NB4 (cell line): ENCODE data around the gene EFNA2.

Experiments
- DNase-seq: peaks from one replicate; pipeline ENCODE4 v3.0.0; 2010; ENCODE audit warnings: low read depth
- H3K4me3 ChIP-seq: one replicate; pipeline ENCODE4 v1.5.1; 2011; ENCODE audit warnings: mild to moderate bottlenecking, low read depth, low read length, moderate library complexity
- MYC ChIP-seq: IDR thresholded peaks from 2 replicates; pipeline ENCODE4 v1.6.1; 2011; ENCODE audit warnings: low read depth, low read length
- POLR2A ChIP-seq: IDR thresholded peaks from 2 replicates; pipeline ENCODE4 v1.6.1; 2011; ENCODE audit warnings: mild to moderate bottlenecking; ENCODE audit not compliant: insufficient read length; ENCODE audit errors: extremely low read depth
- TF ChIP-seq, protein P1 (sequence below): IDR thresholded peaks from one replicate; pipeline ENCODE4 v1.5.1; 2012; ENCODE audit warnings: low read depth, low read length
- TF ChIP-seq, protein P2 (sequence below): IDR thresholded peaks from 2 replicates; pipeline ENCODE4 v1.6.1; 2011; ENCODE audit warnings: low read depth, low read length

EFNA2 gene

DNA sequence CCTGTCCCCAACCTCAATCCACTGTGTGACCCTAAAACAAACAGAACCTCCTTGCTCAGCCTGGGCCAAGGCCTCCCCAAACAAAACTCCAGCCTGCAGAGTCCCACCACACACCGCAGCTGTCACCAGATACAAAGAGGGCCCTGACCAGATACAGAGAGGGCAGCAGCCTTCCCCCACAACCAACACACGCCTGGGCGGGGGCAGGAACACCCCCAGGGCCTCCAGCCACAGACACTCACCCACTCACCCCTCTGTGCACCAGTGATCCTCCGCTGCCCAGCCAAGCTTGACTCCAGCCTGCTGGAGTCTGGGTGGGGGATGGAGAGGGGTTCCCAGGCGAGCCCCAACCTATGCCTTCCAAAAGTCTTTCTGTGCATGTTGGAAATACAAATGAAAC lies 22.5 kb upstream of the EFNA2 start:
- no peak for DNase-seq
- no peak overlapping the region for H3K4me3 ChIP-seq
- TF ChIP-seq, protein P1, sequence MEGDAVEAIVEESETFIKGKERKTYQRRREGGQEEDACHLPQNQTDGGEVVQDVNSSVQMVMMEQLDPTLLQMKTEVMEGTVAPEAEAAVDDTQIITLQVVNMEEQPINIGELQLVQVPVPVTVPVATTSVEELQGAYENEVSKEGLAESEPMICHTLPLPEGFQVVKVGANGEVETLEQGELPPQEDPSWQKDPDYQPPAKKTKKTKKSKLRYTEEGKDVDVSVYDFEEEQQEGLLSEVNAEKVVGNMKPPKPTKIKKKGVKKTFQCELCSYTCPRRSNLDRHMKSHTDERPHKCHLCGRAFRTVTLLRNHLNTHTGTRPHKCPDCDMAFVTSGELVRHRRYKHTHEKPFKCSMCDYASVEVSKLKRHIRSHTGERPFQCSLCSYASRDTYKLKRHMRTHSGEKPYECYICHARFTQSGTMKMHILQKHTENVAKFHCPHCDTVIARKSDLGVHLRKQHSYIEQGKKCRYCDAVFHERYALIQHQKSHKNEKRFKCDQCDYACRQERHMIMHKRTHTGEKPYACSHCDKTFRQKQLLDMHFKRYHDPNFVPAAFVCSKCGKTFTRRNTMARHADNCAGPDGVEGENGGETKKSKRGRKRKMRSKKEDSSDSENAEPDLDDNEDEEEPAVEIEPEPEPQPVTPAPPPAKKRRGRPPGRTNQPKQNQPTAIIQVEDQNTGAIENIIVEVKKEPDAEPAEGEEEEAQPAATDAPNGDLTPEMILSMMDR, result no peak
- TF ChIP-seq POLR2A, result no peak

DNA sequence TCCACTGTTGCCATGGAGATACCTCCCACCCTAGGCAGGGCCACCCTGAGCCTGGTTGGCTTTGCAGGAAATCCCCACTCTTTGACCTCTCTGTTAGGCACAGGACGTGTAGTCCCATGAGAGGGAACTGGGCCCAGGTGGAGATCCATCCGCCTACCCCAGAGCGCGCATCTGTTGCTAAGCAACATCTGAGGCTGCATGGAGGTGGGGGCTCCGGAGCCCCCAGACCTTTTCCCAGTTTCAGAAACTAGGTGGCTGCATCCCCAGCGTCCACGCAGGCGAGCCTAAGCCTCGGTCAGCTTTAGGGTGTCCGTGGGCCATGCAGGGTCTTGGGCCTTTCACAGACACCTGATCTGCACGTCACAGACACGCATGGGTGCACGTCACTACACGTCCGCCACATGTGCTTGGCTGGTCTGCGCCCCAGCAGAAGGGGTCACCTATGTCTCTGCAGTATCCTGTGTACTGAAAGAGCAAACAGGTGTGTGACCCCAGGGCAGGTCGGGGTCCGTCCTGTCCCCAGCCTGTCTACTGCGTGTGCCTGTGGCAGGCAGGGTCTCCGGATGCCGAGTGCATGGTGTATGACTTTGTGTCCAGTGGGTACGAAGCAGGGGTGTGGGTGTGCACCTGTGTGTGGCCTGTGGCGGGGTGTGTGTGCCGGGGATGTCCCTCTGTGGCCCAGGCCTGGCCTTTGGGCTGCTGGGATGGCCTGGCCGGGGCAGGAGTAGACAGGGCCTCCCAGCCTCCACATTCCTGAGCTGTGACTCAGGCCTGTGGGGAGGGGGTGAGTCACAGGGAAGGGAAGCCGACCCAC lies 20.7 kb upstream of the EFNA2 start:
- TF ChIP-seq POLR2A, result no peak
- TF ChIP-seq, protein P1, result no peak
- TF ChIP-seq, protein P2, sequence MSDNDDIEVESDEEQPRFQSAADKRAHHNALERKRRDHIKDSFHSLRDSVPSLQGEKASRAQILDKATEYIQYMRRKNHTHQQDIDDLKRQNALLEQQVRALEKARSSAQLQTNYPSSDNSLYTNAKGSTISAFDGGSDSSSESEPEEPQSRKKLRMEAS, result no peak
- TF ChIP-seq MYC, result no peak
- no peak overlapping the region for H3K4me3 ChIP-seq
- peak; percentile 47 for DNase-seq

DNA sequence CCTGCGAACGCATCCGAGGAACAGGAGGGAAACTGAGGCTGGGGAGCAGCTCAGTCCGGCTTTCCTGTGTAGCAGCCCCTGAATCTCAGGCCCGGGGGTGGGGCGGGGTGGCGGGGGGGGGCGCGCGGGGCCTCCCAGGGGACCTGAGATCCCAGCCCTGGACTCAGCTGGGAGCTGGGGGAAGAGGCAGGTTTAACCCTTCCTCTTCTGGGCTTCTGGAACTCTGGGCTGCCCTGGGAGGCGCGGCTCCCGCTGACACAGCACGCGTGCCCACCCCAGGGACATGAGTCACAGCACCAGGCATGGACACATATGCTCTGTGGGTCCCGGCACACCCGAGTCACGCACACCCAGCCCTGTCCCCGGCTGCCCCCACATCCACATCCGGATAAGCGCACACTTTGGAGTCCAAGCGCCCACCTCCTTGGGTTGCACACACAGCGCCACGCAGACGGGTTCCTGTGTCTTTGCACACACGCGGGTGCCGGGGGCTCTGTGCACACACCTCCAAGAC lies 20.0 kb upstream of the EFNA2 start:
- TF ChIP-seq MYC, result no peak
- TF ChIP-seq, protein P1, result no peak
- TF ChIP-seq, protein P2, result no peak
- no peak for TF ChIP-seq POLR2A
- peak; percentile 79 for DNase-seq
- no peak overlapping the region for H3K4me3 ChIP-seq

DNA sequence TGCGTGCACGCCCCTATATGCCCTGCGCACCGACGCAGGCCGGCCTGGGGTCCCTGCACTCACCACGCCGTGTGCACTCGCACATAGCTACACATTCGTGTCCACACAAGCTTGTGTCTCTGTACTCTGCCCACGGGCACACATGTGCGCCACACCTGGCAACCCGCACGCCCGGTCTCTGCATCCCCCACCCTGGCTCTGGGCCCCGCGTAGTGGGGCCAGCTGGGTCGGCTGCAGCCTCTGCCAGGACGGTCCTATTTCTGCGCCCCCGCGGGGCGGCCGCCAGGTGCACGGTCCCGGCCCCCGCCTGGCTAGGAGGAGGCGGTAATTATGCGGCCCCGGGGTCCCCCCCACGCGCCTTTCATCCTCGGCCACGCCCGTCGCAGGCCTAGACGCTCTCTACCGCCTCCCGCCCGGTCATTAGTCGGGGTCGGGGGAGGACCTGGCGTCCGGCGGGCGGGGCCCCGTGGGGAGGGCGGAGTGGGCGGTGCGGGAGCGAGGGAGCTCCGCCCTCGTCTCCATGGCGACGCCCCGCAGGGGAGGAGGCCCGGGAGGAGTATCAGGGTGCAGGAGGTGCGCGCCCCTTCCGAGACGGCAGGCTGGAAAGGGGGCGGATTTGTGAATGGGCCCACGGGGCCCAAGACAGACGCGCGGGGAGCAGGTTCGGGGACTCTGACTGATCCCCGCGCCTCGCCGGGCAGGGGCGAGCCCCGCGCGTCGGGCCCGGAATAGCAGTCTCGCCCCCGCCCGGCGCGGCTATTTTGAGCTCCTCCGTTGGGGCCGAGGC lies 19.4 kb upstream of the EFNA2 start:
- peak; percentile 82 for DNase-seq
- no peak for TF ChIP-seq POLR2A
- TF ChIP-seq MYC, result no peak
- TF ChIP-seq, protein P2, result no peak
- TF ChIP-seq, protein P1, result no peak
- H3K4me3 ChIP-seq, result no peak overlapping the region

DNA sequence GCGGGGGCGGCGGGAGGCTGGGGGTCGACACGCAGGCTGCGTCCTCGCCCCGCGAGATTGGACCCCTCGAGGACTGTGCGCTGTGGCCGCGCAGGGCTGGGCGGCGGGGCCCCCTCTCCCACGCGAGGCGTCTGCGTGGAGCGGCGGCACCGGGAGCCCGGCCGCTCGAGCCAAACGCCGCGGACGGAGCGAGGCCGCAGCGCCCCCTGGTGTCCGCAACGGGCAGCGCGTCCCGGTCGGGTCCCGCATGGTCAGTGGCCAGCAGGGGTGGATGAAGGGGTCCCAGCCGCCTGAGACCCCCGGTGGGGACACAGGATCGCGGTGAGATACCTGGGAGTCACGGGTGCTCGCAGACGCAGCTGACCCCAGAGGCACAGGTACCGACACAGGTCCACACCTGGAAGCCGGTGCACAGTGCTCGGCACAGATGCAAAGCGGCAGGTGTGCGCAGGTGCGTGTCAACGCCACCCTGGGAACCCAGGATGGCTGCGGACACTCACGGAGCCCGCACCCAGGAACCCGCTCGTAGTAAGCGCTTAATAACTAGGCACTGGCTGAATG lies 18.7 kb upstream of the EFNA2 start:
- TF ChIP-seq, protein P2, result peak; percentile 36; the same call in 1 of the 2 replicates
- TF ChIP-seq MYC (no peak), POLR2A (no peak)
- TF ChIP-seq, protein P1, result peak; percentile 54
- peak; percentile 56 for DNase-seq
- no peak overlapping the region for H3K4me3 ChIP-seq
